IPS-NIHi7 (cell line): ENCODE measurements around the gene KLHDC1.
"Not testable (repeated sequence)": the region's sequence is repeated elsewhere in the genome, so short reads cannot be mapped to it uniquely, and the experiment has no call there.

Experiments used
- DNase-seq: peaks from one replicate; pipeline ENCODE4 v3.0.0; 2012; ENCODE audit warnings: mixed read lengths; ENCODE audit errors: extremely low spot score

KLHDC1 gene, protein sequence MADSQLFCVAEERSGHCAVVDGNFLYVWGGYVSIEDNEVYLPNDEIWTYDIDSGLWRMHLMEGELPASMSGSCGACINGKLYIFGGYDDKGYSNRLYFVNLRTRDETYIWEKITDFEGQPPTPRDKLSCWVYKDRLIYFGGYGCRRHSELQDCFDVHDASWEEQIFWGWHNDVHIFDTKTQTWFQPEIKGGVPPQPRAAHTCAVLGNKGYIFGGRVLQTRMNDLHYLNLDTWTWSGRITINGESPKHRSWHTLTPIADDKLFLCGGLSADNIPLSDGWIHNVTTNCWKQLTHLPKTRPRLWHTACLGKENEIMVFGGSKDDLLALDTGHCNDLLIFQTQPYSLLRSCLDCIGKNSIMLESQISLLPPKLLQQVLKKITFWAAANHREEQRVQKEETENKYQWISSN

DNA sequence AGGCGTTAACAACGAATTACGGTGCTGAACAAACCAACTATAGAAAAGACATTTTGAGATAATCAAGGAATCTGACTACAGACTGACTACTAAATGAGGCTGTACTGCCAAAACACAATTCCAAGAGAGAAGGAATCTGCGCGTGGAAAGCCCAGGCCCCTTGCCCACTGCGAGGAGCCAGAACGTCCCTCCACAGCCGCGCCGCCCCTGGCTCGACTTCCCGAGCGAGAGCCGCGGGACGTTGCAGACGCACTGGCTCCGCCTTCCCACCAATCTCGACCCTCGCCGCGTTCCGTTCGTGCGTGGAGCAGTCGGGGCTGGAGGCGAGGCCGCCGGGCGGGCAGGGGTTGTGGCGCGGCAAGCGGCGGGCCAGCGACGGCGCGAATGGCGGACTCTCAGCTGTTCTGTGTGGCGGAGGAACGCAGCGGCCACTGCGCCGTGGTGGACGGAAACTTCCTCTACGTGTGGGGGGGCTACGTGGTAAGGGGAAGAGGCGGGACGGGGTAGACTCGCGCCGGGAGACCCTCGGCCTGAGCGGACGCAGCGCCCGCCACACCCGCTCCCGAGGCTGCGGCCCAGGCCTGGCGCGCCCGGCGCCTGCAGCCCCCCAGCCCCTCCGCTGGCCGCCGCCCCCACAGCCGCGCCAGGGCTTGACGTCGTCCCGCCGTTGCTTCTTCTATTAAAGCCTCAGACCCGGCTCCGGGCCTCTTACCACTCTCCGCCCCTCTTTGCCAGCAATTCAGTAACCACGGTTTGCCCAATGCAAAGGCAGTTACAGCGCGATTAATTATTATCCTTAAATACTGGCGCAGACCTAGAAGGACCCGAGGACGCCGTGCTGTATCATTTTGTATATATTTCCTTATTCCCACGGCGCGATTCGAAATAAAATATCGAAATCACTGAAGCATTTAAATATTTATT lies at the start of gene KLHDC1:
Gene KLHDC1 (plus strand): TSS at position 310 of the 924 bp plus-strand sequence. CDS start 75 bp downstream, at position 385.
- peak; percentile 80 for DNase-seq

DNA sequence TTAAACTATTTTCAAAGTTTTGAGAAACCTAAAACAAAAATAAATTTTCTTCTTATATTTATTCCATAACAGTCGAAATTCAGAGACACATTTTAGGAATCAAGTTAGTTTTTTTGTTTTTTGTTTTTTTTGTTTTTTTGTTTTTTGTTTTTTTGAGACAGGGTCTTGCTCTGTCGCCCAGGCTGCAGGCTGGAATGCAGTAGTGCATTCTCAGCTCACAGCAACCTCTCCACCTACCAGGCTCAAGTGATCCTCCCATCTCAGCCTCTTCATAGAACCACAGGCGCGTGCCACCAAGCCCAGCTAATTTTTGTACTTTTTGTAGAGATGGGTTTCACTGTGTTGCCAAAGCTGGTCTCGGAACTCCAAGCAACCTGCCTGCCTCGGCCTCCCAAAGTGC lies 39.4 kb upstream of the KLHDC1 start:
- no peak for DNase-seq

DNA sequence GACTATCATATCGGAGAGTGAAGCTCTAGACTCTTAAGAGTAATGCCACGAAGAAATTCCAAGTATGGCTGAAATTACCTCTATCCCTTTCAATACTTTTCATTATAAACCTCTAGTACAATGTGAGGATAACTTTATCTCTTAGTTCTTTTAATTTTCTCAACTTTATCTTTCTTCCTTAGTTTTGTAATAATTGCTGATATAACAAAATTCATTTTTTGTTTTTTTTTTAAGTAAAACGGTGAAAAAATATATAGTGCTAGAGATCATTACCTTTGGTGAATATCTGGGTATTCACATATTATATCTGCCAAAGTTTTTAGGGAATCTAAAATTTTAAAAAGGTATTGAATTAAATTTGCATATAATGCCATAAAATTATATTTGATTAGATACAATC lies 38.4 kb upstream of the KLHDC1 start:
- DNase-seq, result no peak

DNA sequence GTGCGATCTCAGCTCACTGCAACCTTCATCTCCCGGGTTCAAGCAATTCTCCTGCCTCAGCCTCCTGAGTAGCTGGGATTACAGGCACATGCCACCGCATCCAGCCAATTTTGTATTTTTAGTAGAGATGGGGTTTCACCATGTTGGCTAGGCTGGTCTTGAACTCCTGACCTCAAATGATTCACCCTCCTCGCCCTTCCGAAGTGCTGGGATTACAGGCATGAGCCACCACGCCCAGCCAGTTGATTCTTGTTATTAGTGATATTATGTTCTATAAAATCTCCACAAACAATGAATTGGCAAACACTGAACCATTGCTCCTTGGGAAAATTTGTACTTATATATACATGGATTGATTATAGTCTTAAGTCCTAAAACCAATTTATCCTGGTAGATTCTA lies 35.4 kb upstream of the KLHDC1 start:
- DNase-seq, result not testable (repeated sequence)

DNA sequence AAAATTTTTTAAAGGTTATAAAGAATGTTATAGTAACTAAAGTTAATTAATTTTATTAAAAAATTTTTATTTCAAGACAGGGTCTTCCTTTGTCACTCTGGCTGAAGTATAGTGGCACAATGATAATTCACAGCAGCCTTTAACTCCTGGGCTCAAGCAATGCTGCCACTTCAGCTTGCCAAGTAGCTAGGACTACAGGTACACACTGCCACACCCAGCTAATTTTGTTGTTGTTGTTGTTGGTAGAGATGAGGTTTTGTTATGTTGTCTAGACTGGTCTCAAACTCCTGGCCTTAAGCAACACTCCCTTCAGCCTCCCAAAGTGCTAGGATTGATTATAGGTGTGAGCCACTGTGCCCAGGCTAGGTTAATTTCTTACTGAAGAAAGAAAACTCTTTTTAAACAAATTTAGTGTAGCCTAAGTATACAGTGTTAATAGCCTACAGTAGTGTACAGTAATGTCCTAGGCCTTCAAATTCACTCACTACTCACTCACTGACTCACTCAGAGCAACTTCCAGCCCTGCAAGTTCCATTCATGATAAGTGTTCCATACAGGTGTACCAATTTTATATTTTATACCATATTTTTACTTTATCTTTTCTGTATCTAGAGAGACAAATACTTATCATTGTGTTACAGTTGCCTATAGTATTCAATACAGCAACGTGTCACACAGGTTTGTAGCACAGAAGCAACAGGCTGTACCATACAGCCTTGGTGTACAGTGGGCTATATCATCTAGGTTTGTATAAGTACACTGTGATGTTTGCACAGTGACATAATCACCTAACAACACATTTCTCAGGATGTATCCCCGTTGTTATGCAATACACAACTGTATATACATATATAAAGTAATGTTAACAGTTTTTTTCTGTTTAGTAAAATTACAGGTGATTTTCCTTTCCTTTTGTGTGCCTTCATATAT lies 33.1 kb upstream of the KLHDC1 start:
- no peak for DNase-seq

DNA sequence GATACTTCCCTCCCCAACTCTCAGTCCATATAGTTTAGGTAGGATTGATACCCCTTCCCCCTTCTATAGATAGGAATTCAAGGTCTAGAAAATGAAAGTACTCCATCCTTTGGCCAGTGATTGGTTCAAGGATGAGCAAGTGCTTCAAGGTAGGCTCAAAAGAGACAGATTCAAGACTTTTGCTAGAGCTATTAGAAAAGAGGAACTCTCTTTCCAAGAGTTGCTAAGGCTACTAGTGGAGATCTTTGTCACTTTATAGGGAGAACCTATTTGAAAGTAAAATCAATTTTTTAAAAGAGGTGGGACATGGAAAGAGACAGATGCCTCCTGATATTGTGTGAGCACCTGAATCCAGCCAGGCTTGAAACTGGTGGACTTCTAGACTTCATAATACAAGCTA lies 22.4 kb upstream of the KLHDC1 start:
- no peak for DNase-seq

DNA sequence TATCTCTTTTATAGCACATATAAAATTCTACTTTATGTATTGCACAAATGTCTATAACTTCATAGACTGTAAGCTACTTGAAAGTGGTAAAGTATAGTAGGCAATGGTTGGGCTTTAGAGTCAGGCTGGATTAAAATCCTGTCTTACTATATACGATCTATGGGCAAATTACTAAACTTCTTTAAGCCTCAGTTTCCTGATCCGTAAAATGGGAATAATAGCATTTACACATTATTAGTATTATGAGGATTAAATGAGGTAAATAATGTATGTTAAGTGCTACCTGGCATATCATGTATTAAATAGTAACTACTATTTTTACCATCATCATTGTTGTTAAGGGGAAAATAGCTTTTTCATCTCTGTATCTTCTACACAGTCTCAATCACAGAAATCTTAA lies 19.3 kb upstream of the KLHDC1 start:
- DNase-seq, result no peak

DNA sequence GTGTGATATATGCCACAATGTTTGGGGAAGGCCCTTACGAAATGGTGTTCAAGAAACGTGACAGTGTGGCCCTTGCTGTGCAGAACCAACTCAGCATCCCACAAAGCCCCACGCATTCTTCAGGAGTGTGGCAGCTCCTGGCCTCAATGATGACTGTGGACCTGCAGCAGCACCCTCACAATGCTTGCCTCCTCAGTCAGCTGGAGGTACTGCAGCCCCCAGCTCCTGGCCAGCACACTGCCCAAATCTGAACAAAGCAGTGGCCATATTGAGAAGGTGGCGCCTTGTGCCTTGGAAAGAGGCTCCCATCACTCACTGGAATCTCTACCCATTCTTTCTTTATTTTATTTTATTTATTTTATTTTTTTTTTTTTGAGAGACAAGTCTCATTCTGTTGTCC lies 15.3 kb upstream of the KLHDC1 start:
- DNase-seq, result no peak

DNA sequence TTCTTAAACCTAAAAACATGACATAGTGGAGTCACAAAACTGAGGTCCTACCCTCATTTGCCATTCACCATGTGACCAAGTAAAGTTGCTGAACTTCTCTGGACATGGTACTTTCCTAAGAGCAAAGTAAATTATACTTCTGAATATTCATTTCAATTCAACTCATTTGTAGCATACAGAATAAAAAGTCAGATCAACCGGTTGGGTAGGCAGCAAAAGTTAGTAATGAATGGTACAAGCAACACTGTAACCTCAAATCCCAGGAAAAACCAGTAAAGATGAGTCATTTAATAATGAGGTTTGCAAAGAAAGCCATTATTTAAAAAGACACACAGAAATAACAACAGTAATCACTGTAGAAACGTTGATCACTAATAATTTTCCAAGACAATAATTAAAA lies 13.6 kb upstream of the KLHDC1 start:
- no peak for DNase-seq

DNA sequence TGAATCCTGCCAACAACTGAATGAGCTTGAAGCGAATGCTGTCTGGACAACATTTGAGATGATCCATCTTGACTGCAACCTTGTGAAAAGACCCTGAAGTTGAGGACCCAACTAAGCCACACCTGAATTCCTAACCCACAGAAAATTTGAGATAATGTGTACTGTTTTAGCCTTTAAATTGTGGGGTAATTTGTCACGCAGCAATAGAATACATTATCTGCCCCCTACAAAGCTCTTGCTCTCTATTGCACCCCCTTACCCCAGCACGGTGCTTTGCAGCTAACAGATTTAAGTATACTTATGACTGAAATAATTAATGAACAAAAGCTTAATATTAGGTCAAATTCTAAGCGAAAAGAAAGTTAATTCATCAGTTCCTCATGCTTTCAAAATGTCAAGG lies 6.5 kb upstream of the KLHDC1 start:
- no peak for DNase-seq

DNA sequence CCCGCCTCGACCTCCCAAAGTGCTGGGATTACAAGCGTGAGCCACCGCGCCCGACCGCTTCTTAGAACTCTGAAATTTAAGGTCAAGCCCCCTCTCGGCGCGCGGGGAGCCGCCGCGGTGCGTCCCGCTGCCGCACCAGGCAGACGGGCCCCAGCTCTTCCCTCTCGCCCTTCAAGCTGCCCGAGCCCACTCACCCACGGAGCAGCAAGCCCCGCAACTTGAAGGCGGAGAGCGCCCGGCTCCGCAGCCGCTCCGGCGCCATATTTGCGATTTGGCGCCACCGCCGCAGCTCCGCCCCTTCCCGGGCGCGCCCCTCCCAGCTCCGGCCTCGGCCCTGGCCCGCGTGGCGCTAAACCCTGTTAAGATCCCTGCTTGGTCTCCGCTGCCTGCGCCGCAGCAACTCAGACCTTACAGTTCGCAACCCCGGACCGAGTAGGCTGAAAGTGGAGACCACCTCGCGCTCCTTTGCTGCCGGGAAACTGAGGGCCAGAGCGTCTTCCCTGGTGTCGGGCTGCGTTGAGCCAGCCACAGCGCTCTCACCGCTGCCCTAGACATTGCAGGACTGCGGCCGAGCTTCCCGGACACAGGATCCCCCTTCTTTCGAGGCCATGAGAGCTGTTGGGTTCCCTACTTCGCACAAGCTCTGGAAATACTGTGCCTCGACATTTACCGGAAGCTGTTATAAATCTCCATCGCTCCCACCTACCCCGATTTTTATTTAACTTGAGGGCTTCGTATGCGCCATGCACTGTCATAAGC lies 4.8 kb upstream of the KLHDC1 start, which contains the start of gene POLE2:
Gene POLE2 (minus strand): TSS at position 273 of the 759 bp plus-strand sequence. CDS start 11 bp downstream, at position 262.
- peak; percentile 85 for DNase-seq

DNA sequence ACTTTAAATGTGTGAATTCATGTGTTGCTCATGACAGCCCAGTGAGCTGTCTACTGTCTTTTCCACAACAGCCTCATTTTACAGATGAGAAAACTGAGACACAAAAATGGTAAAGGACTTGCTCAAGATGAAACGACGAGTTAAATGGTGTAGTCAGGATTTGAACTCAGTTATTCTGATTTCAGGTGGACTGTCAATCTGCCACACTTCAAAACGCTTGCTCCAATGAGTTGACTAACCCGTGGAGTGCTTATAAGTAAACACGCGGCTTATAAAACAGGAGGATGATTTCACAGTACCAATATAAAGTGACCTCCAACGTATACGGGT lies 4.3 kb upstream of the KLHDC1 start:
- DNase-seq, result no peak

DNA sequence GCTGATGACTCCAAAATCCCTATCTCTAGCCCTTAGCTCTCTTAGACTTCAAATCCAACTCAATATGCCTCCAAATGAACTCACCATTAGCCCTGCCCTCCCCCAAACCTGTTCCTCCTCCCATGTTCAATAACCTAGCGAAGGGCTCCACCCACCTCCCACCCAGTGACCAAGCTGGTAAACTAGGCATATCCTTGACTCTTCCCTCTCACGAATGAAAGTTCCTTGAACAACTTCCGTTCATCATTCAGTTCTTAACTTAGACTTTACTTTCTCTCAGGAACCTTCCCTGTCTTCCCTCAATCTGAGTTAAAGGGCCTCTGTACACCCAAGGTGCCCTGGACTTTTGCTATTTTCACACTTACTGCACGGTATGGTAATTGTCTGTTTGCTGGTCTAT lies 1.9 kb upstream of the KLHDC1 start:
- no peak for DNase-seq

DNA sequence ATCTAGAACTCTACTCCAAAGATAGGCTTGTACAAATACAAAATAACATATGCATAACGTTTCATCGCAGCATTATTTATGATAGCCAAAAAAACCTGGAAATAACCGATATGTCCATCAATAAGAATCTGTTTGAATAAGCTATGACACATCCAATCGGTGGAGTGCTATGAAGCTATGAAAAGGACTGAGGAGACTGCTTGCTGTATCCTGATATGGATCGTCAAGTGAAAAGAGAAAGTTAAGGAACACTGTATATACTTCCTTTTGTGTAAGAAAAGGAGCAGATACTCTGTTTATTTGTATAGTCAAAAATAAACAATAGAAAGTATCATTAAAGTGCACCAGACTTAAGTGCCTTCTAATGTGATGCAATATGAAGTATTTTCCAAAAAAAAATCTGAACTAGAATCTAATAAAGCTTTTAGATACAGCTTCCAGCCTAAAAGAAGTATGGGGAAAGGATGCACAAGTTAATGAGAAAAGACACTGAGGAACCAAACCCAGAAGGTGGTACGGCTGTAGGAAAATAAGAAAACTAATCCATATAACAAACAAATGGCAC lies 645 bp upstream of the KLHDC1 start:
- no peak for DNase-seq

DNA sequence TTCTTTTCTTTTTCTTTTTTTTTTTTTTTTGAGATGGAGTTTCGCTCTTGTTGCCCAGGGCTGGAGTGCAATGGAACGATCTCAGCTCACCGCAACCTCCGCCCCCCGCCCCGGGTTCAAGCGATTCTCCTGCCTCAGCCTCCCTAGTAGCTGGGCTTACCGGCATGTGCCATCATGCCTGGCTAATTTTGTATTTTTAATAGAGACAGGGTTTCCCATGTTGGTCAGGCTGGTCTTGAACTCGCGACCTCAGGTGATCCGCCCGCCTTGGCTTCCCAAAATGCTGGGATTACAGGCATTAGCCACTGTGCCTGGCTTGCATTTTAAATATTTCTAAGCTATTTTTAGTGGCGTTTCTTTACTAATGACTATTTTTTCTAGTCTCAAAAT lies 810 bp downstream of the KLHDC1 start:
- DNase-seq, result not testable (repeated sequence)

DNA sequence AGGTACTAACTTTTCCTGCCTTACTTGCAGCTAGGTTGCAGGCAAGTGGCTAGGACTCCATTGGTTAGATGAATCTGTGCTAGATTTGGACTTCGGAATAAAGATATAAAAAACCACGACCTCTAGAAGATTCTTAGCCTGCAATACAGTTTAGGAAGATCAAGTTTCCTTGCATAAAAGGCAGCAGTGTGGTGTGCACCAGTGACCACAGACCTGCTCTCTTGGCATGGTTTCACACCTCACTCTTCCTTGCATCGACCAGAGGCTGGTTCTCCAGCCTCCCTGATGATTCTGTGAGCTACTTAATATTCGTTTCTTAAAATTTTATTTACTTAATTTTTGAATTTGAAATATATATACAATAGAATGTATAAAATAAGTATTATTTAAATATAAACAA lies 9.8 kb downstream of the KLHDC1 start:
- no peak for DNase-seq

DNA sequence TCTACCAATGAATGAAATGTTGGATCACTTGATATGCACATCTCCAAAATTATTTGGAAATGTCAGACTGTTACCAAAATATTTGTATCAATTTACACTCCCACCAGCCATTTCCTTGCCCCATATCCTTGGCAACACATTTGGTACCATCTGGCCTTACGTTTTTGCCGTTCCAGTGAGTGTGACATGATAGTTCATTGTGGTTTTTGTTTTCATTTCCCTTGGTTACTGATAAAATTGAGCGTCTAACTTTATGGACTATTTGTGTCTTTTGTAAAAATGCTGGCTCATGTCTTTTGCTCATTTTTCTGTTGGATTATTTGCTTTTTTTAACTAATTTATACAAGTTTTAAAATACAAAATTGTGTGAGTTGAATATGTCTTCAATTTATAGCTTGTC lies 11.0 kb downstream of the KLHDC1 start:
- no peak for DNase-seq

DNA sequence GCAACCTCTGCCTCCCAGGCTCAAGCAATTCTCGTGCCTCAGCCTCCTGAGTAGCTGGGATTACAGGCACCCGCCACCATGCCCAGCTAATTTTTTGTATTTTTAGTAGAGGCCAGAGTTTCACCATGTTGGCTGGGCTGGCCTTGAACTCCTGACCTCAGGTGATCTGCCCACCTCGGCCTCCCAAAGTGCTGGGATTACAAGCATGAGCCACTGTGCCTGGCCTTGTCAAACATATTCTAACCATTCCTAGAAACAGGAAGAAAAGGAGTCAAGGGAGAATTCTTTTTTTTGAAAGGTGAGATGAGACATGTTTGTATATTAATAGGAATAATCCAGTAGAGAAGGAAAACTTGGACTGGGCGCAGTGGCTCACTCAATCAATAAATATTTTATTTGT lies 11.6 kb downstream of the KLHDC1 start:
- not testable (repeated sequence) for DNase-seq

DNA sequence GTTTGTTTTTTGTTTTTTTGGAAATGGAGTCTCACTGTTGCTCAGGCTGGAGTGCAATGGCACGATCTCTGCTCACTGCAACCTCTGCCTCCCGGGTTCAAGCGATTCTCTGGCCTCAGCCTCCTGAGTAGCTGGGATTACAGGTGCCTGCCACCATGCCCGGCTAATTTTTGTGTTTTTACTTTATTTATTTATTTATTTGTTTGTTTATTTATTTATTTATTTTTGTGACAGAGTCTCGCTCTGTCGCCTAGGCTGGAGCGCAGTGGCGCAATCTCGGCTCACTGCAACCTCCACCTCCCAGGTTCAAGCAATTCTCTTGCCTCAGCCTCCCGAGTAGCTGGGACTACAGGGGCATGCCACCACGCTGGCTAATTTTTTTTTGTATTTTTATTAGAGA lies 18.1 kb downstream of the KLHDC1 start:
- DNase-seq, result not testable (repeated sequence)

DNA sequence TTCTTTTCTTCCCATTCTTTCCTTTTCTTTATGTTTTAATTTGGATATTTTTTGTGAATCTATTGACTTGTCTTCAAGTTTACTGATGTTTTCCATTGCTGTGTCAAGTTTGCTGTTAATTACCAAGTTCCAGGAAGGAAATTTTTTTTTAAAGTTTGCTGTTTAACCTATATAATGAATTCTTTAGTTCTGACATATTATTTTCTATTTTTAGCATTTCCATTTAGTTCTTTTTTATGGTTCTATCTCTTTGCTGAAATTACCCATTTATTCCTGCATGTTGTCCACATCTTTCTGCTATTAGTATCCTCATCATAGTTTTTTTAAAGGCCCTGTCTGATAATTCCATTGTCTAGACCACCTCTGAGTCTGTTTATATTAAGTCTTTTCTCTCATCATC lies 27.8 kb downstream of the KLHDC1 start:
- DNase-seq, result no peak
